Activated CD4-positive, CD25-positive, alpha-beta regulatory T cell treated with anti-CD3 and anti-CD28 coated beads, Interleukin-2, amount 50 U/mL, for 16 hours (primary cell): ENCODE measurements around the gene TMTC1.

Experiments
- DNase-seq: peaks from one replicate; pipeline ENCODE4 v3.0.0-alpha.2; 2020; ENCODE audit warnings: low read depth, low spot score

Gene TMTC1

DNA sequence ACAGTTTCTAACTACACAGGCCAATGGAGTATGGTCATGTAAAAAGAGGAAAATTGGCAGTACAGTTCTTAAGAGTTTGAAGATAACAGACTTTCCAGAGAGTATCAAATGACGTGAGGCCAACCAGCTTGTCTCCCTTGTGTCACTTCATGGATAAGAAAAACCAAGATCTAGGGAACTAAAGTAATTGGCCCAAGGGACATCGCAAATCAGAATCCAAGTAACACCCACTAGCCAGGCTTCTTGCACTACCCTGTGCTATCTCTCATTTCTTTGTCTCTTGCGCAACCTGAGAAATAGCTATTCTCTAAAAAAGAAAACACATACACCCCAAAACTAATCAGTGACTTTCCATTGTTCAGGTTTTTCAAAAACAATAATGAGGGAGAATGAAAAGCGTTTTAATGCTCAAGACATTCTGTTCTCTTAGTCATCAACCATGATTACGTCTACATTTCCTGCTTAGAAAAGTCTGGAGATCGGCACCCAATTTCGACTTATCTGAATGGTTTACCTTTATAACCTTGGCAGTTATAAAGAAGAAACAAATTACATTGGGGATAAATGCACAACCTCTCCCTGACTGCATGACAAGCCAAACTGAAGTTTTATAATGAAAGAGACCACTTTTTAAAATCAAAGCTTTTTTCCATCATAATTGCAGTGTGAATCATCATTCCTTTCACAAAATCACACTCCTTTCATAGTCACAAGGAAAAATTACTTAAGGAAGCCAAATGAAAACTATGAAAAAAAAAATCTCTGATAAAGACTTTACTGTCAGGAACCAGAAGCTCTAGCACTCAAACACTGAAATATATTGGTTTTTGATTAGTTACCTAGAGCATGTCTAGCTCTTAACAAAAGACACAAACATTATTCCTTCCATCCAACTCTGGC is 42.1 kb downstream of the TMTC1 start:
- DNase-seq, result no peak

DNA sequence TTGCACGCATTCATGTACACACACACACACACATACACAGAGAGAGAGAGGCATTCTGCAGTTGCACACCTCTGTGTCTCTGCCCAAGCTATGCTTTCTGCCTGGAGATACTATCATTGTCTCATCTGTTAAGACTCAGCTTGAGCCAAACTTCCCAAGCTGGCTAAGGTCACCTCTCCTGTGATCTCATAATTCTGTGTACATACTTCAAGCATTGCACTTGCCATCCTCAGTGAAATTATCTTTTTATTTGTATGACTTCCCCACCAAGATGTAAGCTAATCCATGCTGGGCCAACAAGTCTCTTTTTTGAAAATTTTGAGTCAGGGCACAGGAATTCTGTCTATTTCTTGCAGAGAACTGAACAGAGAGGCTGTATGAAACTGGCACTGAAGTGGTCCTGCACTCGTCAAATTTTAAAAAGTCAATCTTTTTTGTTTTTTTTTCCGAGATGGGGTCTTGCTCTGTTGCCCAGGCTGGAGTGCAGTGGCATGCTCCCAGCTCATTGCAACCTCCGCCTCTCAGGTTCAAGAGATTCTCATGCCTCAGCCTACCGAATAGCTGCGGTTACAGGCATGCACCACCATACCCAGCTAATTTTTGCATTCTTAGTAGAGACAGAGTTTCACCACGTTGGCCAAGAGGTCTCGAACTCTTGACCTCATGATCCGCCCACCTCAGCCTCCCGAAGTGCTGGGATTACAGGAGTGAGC is 44.3 kb downstream of the TMTC1 start:
- no peak for DNase-seq

DNA sequence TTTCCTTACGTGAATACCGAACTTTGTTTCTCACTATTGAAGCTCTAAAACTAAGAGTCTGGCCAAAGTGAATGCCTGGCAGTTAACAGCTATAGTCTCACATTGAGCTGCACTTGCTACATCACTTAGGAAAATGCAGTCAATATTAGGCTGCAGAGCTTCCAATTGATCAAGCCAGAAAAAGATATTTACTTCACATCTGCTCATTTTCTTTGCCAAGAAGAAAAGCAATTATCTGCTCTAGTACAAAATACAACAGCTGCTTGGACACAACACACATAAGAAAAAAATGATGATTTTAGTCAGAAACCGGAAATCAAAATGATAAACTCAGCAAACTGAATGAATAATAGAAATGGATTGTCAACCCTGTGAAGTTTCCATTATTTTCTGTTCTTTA is 45.4 kb downstream of the TMTC1 start:
- no peak for DNase-seq

DNA sequence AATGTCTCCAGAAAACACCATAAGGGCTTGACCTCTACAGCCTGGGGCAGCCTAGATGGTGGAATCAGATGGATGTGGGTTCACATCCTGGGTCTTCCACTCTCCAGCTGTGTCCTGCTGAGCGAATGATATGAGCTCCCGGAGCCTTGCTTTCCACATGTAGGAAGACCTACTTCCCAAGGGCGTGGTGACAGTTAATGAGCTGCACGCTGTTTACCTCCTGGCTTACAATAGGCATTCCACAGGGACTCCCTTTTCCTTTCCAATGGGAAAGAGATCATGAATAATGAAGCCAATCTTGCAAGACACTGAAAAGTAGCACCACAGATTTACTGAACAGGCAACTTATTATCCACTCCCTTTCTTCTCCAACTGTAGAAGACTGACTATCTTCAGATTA is 46.1 kb downstream of the TMTC1 start:
- no peak for DNase-seq

DNA sequence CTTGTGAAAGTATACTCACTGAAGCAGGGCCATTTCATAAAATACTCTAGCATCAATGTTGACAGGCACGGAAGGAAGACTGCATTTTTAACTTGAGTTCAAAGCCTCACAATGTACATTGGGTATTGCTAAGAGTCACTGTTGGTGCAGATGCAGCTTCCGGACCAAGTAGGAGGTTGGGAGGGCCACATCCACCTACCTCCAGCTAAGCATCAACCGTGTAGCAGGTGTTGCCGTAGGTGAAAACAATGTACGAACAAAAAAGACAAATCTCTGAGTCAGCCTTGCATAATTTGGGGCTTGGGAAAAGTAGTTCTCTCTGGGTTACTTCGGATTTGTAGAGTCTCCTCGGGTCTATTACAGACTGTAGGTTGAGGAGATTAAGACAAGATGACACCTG is 48.1 kb downstream of the TMTC1 start:
- DNase-seq, result no peak

DNA sequence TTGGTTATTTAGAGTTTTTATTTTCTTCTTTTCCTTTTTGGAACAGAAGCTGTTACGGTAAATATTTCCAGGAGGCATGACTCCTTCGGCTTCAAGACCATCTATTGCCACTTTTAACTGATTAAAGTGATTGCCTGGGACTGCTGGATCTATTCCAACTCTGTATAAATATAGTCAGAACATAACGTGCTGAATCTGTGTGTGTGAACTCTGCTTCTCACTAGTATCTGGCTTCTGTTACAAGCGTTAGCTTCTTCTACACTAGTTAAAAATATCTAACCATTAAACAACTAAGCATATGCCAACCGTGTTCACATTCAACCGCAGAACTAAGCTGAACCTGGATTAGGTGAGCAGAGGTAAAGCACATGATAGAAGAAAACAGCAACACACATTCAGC is 49.0 kb downstream of the TMTC1 start:
- no peak for DNase-seq

DNA sequence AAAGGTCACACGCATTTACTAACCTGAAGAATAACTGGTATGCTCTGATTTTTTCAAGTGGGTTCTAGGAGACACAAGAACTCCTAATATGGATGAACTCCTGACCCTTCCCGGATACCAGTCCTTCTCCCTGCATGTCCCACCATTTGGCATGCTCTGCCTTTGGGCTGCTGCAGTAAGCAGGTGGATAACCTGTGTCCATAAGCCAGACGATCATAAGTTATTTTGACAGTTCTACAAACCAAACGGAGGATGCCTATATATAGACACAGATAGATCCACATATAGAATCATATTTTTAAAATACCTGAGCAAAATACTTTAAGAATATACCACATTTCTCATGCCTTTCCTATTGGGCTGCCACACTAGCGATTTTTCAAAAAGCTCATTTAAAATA is 49.4 kb downstream of the TMTC1 start:
- DNase-seq, result no peak

DNA sequence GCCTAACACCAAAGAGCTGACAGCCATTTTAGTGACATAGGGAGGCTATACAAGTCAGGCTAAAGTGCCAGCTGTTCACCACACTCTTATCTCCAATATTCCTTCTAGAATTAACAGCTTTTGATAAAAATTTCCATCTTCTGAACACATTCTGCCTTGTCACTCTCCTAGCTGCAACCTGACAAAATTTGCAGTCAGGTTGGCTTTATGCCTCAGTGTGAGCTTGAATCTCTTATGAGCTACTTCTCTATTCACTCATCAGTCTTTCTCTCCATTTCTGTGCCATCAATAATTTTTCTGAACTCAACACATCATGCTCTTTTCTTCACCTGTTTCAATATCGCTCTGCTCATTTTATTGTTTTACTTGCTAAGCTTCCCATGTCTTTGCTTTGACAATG is 50.2 kb downstream of the TMTC1 start:
- no peak for DNase-seq

DNA sequence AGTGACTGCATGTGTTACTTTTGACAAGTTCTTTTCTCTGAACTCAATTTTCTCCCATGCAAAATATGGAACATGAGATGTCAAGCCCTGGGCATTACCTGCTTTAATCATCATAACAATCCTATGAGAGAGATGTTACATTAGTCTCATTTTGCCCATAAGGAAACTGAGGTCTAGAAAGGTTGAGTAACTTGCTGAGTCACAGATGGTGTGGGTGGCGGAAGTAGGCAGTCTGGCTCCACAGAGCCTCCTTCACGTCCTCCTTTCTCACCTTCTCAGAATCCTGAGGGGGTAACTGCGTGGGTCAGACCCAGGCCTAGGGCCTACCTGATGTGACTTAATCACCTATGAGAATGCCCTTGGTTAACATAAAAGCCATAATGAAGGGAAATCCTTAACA is 50.7 kb downstream of the TMTC1 start:
- DNase-seq, result no peak

DNA sequence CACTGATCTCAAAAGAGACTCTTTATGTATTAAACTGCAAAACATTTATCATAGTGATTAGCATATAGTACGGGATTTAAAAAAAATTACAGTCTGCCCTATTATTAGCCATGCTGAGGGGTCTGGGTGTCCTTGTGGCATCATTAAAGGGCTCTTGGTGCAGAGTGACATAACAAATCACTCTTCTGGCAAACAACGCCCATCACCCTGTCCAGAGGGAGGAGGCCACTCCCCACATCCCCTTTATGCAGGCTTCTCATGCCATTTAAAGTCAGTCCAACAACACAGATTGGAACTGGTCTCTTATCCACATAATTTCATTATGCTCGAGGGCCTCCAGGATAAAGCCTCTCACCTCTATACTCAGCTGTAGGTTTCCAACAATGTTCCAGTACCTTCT is 51.1 kb downstream of the TMTC1 start:
- DNase-seq, result no peak

DNA sequence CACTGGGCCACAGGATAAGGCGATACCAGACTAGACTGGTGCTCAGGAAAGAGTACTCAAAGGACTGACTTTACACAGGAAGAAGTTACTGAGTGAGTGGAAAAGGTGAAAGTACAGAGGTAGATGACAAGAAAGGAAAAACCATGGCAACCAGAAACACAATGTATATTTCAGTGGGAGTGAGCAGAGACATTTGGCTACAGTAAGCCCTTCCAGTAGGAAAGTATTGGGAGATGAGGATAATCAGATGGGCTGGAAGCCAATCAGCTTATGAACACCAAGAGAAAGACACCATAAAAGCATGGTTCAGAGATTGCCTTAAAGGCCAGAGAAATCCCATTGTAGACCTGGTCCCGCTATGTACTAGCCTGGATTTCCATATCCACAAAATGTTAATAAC is 51.6 kb downstream of the TMTC1 start:
- DNase-seq, result no peak

DNA sequence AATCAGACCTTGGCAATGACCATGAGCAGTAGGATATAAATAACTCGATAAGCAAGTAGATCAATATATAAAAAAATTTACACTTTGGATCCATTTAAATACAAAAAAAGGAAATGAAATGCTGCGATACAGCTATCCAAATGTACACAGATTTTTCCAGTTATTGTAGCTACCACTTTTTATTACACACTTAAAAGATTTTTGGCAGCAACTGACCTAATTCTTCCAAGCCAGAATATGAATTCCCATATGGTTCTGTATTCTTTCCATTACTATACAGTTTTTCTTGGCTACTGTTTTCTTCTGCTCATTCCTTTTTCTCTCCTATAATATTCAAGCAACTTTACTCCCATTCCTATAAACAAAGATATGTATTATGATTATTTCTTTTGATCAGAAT is 52.2 kb downstream of the TMTC1 start:
- DNase-seq, result no peak

DNA sequence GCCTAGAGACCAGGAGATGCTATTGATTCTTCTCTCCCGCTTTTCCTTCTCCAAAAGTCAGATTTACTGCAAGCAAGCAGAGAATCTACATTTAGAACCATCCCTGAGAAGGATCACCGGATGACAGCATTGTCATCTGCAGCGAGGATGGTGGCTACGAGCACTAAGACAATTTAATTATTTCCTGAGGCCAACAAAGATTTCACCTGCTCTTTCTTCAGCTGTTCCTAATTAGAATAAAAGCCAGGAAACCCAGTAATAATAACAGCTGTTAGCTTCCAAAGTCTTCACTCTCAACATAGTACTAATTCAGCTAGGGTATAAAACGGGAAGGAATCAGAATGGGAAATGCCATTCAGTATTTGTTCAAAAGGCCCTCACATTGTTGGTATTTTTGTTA is 53.3 kb downstream of the TMTC1 start:
- no peak for DNase-seq

DNA sequence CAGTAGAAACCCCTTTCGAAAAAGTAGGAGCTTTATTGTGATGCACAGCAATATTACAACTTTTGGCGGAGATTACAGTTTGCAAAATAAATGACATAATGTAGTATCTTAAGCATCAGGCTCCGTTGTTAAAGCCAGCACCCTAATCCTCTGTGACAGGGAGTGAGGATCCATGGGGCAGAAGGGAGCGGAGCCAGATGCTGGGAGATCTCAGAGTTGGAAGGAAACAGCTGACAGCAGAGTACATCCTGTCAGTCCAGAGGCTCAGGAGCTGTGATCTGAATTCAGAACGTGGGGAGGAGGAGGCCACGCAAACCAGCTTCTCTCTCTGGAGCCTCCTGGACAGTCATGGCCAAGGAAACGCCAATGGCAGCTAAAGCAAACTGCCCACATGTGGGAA is 55.7 kb downstream of the TMTC1 start:
- DNase-seq, result no peak

DNA sequence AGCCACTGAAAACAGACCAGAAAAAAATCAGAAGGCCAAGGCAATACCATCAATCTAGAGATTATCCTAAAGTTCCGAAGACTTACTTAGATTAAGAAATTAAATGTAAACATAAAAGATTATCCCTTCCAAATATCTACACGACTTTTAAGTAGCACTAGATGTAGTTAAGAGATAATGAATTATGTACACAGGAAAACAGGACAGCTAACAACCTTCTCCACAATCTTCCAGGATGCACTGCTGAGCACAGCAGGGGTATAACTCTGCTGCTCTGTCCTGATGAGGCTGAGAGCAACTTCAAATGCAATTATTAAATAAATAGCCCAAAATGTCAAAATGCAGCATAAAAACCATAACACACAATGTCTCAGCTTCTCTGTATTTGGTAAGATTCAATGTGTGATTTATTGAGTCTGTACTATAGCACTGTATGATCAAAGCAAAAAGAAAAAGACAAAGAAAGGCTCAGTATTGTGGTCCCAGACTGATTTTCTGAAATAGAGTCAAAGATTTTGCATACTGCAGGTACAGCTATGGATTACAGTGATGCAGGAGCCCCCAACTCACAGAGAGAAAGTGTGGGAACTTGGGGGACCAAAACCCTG is 56.9 kb downstream of the TMTC1 start:
- DNase-seq, result no peak

DNA sequence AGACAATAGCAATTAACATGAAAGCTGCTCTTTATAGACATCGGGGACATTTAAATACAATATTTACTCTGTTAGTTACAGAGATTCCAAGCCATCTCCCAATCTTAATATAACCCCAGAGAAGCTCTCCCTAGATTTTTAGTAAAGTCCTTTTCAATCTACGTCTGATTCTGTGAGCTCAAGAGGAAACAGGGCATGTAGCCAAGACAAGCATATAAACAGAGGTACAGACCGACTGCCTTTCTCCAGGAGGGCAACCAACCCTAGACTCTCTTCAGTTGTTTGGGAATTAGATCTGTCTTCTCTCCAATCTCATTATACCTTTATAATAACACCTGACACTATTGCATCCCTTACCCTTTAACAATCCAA is 57.4 kb downstream of the TMTC1 start:
- DNase-seq, result no peak

DNA sequence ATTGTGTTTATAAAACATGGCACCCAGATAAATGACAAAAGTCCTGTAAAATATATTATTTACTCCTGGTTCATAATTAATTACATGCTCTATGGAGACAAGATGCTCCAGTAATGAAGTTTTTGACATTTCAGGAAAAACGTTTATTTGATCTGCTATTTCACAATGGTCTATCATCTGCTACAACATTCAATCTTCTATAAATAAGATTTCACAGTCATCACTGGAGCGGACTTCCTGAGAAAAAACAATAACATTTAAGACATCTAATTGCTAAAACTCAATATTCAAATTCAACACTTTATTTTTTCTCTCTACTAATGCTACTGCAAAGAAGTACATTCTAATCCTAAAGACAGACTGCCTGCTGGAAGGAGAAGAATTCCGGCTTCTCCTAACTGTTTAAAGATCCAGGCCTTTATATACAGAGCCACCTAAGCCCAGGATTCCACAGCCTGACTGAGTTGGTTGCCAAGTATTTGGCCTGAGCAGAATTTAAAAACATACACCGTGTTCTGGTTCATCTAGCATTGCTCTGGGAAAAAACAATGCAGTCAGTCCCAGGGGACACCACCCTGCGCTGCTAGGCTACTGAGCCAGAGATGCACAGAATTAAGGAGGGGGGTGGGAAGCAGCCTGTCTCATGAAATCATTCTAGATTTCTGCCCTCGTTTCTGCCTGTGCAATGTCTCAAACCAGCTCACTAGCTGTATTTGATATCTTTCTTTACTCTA is 58.0 kb downstream of the TMTC1 start:
- no peak for DNase-seq

DNA sequence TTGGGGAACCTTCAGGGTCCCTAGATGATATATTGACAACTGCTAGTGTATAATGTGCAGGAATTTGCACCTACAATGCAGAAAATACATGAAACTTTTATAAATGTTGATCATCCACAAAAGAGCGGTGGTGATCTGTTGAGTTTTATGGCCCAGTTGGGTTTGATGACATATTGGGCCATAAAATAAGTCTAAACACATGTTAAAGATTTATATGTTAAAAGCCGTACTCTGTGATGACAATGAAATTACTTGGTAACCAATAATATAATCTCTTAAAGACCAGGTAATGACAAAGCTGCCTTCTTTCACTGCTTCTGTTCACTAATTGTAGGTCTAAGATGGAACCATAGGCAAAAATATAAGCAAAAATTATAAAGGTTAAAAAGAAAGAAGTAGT is 61.6 kb downstream of the TMTC1 start:
- no peak for DNase-seq

DNA sequence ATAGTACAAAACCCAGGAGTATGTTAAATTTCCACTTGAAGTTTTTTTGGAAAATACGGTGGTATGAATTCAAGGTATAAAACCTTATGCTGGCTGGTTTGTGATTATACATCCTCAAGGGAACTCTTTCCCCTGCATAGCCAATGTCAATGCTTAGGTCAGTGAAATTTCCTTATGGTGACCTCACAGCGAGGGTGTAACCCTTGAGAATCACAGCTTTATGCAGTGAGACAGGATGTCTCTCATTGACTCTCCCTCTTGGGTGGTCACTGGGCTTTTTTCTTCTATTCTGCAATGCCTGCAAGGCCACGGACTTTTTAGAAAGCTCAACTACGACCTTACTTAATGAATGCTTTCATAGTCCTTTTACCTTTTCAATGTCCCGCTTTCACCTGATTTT is 64.4 kb downstream of the TMTC1 start:
- no peak for DNase-seq

DNA sequence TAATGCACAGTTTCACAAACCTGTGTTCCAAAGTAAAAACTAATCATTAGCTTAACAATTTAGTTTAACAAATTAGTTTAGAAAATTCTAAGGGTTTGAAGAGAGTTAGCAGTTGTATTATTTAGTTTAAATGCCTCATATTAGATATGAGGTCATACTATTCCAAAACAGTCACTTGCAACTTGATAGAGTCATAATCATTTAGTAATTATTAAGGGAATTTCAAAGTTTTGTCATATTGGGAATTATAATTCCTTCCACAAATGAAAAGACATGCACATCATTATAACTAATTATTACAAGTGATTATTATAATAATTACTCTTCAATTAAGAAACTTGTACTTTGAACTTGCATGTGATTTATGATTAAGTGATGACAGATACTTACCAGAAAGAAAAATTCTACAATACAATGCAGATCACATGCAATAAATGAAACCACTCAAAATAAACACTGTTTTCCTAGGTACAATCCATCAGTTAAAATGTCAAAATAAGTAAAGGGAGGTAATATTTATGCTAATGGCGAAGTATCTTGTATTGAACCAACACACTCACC is 66.1 kb downstream of the TMTC1 start:
- DNase-seq, result no peak

DNA sequence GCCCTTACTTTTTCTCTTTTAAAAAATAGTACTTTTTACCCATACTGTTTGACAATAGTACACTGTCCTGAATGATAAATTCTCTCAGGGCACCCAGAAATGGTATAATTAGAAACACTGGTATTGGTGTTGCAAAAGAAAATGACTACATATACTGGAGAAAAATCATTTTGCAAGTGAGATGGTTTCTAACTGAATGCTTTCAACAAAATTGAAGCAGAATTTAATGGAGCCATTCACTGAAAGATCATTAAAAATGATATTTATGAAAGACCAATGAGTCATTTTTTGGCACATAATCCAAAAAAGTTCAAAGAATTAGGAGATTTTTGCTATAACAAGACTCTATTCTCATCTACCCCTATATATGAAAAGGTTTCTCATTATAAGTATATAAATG is 68.8 kb downstream of the TMTC1 start:
- DNase-seq, result no peak

DNA sequence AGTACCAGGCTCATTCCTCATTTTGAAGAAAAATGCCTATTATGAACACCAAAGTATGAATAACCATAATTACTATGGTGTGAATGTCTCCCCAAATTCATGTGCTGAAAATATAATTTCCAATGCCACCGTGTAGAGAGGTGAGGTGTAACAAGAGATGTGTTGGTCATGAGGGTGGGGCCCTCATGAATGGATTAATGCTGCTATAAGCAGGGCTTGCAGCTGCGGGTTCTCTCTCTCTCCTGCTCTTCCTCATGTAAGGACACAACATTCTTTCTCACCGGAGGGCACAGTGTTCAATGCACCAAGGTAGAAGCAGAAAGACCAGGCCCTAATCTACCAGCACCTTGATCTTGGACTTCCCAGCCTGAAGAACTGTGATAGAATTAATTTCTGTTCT is 70.0 kb downstream of the TMTC1 start:
- no peak for DNase-seq
